HG03571 (cell line): ENCODE results near the gene RAB40B.
A peak's percentile ranks its signal among the peaks of the same experiment; 100 is the strongest.
"Not testable (repeated sequence)": the region's sequence is repeated elsewhere in the genome, so short reads cannot be mapped to it uniquely, and the experiment has no call there.

Experiments
- ATAC-seq: cut with Tn5 transposase; IDR thresholded peaks from one replicate; pipeline ENCODE4 v1.9.1; 2021; ENCODE audit not compliant: unreplicated experiment

The RAB40B gene, protein sequence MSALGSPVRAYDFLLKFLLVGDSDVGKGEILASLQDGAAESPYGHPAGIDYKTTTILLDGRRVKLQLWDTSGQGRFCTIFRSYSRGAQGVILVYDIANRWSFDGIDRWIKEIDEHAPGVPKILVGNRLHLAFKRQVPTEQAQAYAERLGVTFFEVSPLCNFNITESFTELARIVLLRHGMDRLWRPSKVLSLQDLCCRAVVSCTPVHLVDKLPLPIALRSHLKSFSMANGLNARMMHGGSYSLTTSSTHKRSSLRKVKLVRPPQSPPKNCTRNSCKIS

GRCh38 chr17:82698065-82698973, at the start of gene RAB40B:
RAB40B (minus strand) TSS chr17:82698698; CDS start chr17:82698596, 102 bp downstream.
- peak; percentile 89 for ATAC-seq

DNA sequence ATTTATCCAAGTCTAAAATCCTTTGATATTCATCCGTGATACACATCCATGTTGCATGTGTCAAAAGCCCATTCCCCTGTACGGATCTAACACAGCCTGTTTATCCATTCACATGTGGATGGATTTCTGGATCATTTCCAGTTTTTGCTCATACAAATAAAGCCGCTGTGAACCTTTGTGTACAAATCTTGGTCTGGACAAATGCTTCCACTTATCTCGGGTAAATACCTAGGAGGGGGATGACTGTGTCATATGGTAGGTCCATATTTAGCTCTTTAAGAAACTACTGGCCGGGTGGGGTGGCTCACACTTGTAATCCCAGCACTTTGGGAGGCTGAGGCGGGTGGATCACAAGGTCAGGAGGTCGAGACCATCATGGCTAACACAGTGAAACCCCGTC, 47.0 kb upstream of the RAB40B start:
- no peak for ATAC-seq

DNA sequence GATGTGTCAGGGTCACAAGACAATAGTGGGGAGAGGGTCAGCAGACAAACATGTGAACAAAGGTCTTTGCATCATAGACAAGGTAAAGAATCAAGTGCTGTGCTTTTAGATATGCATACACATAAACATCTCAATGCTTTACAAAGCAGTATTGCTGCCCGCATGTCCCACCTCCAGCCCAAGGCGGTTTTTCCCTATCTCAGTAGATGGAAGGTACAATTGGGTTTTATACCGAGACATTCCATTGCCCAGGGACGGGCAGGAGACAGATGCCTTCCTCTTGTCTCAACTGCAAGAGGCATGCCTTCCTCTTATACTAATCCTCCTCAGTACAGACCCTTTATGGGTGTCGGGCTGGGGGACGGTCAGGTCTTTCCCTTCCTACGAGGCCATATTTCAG, 46.2 kb upstream of the RAB40B start:
- not testable (repeated sequence) for ATAC-seq

DNA sequence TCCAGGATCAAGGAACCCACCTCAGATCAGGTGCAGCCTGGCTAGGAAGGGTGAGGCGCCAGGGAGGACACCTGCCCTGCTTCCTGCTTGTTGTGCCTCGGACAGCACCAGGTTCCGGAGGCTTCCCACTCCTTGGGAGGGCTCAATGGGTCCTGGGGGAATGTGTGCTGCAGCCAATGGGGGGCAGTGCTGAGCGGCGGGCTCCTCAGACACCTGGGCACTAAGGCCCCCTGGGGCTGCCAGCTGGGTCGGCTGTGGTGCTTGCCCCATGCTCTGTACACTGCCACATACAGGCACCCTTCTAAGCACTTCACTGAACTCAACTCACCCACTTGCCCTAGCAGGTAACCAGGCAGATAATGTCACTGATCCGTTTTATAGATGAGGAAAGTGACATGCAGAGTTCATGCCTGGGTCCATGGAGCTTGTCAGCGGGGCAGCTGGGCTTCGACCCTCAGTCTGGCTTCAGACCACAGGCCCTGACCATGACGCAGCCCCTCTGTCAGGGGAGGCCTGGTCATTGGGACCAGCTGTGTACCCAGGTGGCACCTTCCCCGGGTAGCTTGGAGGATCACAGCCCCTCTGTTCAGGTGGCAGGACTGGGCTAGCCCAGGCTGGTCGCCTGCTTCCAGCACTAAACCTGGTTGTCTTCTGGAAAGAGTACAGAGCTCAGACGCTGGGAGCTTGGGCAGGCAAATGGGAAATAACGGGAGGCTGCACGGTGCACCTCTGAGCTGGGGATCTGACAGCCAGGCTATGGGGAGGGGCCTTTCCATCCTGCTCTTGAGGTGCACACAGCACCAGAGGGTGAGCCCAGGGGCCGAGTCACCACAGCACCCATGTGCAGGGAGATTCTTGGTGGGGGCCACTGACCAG, 45.1 kb upstream of the RAB40B start:
- ATAC-seq: no peak

DNA sequence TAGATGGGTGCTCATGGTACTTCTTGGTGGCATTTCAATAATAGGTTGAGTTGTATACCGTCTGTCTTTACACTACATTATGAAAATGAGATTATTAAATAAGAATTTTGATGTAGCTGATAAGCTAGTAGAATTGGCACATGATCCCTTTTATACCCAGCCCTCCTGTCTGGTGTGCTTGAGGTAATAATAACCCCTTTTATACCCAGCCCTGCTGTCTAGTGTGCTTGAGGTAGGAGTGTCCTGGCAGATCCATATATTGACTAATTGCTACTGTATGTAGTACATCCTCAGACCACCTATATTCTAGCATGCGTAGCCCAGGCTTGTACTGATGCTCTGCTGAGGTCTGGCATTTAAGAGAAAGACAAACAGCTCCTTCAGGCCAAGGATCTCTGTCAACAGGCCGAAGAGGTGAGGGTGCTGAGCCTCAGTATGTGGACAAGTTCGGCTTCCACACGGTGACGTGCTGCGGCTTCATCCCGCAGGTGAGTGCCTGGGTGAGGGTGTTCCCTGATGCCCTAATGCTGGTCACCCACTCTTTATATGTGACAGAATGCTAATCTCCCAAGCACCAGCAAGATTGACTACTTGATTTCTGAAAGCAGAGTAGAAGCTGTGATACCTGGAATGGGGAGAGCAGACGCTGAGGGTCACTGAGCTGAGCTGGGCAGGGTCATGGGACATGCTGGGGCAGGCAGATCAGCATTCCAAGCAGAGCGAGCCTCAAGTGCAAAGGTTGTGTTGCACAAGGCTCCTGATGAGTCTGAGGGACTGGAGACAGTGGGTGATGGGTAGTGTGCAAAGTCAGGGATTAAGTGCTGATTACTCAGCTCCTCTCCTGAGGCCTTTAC, 42.6 kb upstream of the RAB40B start:
- ATAC-seq: no peak

DNA sequence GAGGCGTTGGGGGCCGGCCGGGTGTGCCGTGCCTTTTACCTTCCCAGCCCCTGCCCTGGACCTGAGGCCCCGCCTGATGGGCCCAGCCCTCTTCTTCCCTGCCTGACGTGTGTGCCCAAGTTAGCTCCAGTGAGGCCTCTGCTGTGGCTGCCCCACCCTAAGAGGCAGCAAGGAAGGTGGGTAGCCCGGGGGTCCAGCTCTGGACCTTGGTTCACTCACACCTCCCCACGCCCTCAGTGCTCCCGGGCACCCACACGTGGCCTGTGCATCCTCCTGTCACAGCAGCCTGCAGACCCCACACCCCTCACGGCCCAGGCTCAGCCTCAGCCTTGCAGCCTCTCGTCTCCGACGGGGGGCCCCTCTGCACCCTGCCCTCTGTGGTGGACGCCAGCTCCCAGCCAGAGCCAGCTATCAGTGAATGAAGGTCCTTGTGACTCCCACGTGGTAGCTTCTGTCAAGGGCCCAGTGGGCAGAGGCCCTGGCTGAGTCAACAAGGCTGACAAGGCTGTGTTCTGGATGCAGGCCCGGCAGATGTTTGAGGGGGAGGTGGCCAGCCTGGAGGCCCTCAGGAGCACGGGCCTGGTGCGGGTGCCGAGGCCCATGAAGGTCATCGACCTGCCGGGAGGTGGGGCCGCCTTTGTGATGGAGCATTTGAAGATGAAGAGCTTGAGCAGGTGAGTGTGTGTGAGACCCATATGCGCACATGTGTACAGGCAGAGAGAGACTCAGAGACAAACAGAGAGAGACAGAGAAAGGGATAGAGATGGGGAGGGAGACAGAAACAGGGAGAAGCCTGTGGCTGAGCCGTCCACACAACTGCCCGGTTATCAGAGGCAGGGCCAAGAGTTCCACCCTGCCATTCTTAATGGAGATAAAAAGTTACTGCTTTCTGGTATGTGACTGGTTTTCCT, 39.7 kb upstream of the RAB40B start:
- no peak for ATAC-seq

DNA sequence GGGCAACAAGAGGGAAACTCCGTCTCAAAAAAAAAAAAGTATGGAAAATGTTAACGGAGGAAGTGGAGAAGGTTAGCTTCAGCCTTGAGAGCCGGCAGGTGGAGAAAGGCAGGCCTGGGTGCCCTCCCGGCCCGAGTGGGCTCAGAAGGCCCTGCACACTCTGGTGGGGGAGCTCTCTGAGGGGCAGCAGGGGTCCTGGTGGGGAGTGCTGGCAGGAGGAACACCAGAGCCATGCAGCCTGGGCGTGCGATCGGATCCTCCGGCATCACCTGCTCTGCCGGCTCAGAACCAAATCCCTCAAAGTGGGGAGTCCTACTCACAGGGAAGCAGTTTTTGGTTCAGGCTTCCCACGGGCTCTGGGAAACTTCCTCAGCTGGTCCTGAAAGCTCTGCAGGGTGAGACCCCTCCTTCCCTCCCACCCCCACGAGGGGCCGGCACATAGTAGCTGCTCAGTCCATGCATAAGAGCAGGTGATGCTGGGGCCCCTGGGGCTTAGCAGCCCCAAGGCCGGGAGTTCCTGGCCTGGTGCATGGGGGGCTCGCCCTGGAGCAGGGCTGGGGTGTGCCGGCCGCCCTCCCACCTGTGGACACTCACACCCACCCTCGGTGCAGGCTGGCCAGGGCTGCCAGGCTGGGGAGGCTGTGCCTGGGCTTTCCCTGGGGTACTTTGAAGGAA, 38.1 kb upstream of the RAB40B start:
- ATAC-seq: no peak

DNA sequence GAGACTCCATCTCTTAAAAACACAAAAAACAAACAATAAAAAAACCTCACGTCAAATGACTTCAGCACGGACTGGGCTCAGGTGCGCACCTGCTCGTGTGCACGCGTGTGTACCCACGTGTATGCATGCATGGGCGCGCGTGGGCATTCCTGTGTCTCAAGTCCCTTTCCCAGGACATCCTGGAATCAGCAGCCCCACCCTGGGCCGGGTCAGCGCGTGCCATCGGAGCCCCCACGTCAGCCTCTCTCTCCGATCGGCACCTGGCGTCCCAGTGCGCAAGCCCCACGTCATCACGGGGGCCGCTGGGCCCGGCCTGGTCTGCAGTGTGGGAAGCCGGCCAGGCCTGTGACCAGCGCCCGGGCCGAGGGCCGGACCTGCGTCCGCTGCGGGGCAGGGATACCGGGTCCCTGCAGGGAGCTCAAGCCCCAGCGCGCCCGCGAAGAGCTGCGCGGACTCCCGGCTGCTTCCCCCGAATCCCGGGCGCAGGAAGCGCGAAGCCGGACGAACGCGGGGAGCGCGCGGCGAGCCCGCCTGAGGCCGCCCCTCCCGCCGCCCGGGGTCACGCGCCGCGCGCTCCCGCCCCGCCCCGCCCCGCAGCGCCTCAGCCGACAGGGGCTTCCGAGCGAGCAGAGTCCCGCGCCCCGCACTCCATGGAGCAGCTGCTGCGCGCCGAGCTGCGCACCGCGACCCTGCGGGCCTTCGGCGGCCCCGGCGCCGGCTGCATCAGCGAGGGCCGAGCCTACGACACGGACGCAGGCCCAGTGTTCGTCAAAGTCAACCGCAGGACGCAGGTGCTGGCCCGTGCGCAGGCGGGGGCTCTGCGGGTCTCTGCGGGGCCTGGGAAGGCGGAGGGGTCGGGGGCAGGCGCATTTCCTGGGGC, 36.7 kb upstream of the RAB40B start, which contains the start of gene FN3K:
TSS of gene FN3K (plus strand) at position 629 of the 880 bp plus-strand sequence. CDS start at position 651, 22 bp downstream.
- ATAC-seq: no peak

GRCh38 chr17:82732118-82732743, 33.7 kb upstream of the RAB40B start:
- no peak for ATAC-seq

- ATAC-seq: no peak
These were observed 31.2 kb upstream of the RAB40B start for GRCh38 chr17:82729479-82730260.

GRCh38 chr17:82726427-82726826, 27.9 kb upstream of the RAB40B start:
- no peak for ATAC-seq

- ATAC-seq: no peak
These were observed 24.8 kb upstream of the RAB40B start for GRCh38 chr17:82723169-82723807.

GRCh38 chr17:82722341-82723013, 24.0 kb upstream of the RAB40B start:
- ATAC-seq: no peak

GRCh38 chr17:82720204-82720603, 21.7 kb upstream of the RAB40B start:
- no peak for ATAC-seq

- no peak for ATAC-seq
These were observed 20.6 kb upstream of the RAB40B start for GRCh38 chr17:82718986-82719685.
